Measurements from ENCODE around the gene NFYC. TPM values are rescaled to one million over a fixed set of nuclear protein-coding genes. Genes with fewer than 3 reads are reported as not detected.
A peak's percentile ranks its signal among the peaks of the same experiment; 100 is the strongest.

Gene NFYC
- 10 to 100 TPM; 29.8 to 44.6 (median 32.4) TPM for total RNA-seq

DNA sequence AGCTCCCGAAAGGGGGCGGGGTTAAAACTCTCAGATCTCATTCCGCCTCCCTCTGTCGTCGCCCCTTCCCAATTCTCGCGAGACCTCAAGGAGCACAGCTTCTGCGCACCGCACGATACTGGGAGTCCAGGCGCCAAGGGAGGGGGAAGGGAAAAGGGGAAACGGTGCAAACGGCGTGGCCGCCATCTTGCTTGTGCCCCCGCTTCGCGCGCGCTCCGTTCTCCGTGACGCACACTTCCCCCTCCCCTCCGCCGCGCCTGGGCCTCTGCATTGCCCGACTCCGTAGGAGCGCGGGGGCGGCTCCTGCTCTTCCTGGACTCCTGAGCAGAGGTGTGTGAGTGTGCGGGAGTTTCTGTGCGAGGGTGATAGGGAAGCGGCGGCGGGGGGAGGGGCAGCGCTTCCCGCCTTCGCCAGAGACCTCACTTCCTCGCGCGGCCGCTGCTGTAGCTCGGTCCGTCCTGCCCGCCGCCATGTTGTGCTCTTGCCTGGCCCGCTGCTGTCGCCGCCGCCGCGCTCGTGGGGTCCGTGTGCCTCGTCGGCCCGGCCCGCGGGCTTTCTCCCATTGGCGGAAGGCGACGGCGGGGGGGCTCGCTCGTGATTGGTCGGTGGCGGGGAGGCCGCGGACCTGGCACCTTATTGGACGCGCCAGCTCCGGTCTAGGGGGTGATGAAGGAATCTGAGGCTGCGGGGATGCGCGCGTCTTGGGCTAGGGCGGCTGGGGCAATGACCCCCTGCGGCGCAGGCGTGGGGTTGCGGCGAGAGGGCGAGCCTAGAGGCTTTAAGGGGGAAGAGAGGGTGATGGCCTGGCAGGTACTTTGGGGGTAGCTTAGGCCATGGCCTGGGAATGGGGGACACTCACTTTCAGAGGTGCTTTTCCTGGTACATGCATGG, at the start of gene NFYC:
NFYC (plus strand) TSS at position 167 of the 891 bp plus-strand sequence. CDS start 47,140 bp downstream, outside the sequence.
- ATAC-seq (ENCODE audit: low FRiP score): peak; percentile 95
- TF ChIP-seq, protein P1, sequence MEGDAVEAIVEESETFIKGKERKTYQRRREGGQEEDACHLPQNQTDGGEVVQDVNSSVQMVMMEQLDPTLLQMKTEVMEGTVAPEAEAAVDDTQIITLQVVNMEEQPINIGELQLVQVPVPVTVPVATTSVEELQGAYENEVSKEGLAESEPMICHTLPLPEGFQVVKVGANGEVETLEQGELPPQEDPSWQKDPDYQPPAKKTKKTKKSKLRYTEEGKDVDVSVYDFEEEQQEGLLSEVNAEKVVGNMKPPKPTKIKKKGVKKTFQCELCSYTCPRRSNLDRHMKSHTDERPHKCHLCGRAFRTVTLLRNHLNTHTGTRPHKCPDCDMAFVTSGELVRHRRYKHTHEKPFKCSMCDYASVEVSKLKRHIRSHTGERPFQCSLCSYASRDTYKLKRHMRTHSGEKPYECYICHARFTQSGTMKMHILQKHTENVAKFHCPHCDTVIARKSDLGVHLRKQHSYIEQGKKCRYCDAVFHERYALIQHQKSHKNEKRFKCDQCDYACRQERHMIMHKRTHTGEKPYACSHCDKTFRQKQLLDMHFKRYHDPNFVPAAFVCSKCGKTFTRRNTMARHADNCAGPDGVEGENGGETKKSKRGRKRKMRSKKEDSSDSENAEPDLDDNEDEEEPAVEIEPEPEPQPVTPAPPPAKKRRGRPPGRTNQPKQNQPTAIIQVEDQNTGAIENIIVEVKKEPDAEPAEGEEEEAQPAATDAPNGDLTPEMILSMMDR (IDR thresholded peaks at IDR 0.05): no peak
- peak; percentile 93 for DNase-seq (ENCODE audit: low spot score)

DNA sequence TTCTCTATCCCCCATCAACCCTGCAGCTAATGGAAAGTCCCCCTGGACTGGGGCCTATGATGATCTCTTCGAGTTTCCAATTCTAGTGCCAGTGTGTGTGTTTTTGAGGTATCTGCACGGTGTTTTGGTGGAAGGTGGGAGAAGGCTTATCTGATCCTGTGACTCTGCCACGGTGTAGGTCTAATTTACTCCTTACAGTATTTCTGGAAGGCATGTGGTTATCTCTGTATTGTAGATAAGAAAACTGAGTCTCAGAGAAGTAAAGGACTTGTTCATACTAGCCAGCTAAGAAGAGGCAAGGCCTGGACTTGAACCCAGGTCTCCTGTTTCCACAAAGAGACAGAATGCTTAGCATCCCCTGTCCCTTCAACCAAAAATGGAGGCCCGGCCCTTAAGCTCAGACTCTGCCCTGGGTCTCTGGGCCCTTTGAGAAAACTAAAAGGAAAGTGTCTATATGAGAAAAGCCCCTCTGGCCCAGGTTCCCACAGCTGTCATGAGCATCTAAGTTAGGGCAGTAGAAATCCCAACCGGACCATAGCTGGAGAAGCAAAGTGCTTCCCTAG, 46.3 kb upstream of the NFYC start:
- no peak for ATAC-seq (ENCODE audit: low FRiP score)
- DNase-seq (ENCODE audit: low spot score): no peak
- TF ChIP-seq, protein P1 (IDR thresholded peaks at IDR 0.05): no peak

DNA sequence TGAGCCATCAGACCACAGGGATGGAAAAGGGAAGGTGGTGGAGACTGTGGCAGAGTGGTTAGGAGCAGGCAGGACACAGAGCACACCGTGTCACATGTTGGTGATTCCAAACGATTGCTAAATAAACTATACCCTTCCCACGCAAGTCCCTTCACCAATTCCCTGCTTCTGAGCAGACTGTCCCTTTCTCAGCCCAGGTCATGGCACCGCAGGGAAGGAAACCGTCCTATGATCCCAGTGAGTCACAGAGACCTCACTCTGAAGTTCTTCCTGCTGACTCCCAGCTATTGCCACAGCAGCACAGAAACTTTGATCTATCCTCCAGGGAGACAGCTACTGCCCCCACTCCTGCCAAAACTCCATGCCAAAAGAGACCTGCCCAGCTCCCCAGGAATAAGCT, 45.2 kb upstream of the NFYC start:
- TF ChIP-seq, protein P1 (IDR thresholded peaks at IDR 0.05): no peak
- ATAC-seq (ENCODE audit: low FRiP score) (no peak), DNase-seq (ENCODE audit: low spot score) (no peak)

DNA sequence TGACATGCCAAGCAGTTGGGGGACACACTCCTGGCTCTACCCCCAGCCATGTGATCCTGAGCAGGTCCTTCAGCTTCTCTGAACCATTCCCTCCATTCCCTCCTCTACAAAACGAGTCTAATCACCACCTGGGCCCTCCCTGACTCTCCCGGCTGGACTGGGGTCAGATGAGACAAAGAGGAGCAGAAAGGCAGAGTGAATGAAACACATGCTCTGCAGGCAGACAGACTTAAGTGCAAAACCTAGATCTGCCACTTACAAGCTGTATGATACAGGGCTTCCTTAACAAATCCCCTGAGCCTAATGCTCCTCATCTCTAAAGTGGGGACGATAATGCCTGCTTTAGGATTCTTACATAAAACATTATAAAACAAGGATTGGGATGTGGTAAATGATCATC, 43.3 kb upstream of the NFYC start:
- DNase-seq (ENCODE audit: low spot score) (no peak), ATAC-seq (ENCODE audit: low FRiP score) (no peak)
- TF ChIP-seq, protein P1 (IDR thresholded peaks at IDR 0.05): no peak

DNA sequence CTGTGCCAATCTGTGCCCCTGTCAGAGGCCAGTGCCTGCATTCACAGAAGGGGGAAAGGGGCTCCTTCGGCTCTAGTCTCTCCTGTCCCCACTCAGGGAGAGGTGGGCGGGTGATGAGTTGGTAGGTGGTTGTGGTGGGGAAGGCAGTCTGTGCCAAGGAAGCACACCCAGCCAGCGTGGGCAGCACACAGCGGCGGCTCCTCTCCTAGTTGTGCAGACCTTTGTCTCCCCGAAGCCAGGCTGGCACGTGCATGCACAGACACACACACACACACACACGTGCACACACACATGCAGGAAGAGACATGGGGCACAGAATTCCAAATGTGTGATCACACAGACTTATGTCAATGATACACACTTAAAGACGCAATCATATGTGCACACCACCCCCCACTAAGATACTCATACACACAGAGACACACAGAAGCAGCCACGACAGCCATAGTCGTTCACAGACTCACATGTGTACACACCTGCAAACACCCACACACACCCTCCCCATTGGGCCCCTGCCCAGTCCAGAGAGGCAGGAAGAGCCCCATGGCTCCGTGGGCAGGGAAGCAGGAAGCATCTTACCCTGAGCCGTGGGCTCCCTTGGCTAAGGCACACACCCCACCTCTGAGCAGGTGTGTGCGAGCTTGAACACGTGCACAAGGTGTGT, 42.4 kb upstream of the NFYC start:
- DNase-seq (ENCODE audit: low spot score) (no peak), ATAC-seq (ENCODE audit: low FRiP score) (no peak)
- TF ChIP-seq, protein P1 (IDR thresholded peaks at IDR 0.05): no peak

DNA sequence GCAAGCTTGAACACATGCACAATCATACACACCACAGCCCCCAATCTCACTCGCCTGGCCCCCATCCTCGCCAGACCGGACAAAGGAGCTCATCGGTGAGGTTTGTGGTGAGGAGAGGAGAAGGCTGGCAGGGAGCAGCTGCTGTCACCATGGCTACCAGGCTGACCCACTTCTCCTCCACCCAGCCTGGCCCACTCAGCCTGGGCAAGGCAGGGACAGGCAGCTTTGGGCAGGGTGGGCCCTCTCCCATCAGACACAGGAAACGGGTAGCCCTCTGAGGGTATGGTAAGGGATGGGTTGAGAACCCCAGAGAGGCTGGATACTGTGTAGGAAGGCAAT, 41.9 kb upstream of the NFYC start:
- TF ChIP-seq, protein P1 (IDR thresholded peaks at IDR 0.05): no peak
- DNase-seq (ENCODE audit: low spot score) (no peak), ATAC-seq (ENCODE audit: low FRiP score) (no peak)
